Stimulated activated CD4-positive, alpha-beta T cell treated with anti-CD3 and anti-CD28 coated beads, Interleukin-1b, Interleukin-23, amount 100 ng/mL, for 48 hours (primary cell): ENCODE results near the gene DACH1.

Experiments used
- DNase-seq: peaks from one replicate; pipeline ENCODE4 v3.0.0-alpha.2; 2020

Gene DACH1

DNA sequence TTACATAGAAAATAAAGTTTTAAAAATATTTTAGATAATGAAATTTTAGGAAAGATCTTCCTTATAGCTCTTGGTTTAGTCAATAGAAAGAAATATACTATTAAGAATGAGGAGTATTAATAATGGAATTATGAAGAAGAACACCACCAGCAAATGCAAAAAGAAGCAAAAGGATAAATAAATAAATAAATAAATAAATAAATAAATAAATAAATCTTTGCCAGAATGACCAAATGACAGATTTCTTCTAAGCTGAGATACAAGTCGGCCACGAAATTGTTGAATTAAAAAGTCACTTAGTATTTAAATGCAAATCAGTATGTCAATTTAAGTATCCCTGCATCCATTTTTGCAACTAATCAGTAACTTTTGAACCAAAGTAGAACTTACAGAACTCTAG lies 95.9 kb downstream of the DACH1 start:
- DNase-seq, result no peak

DNA sequence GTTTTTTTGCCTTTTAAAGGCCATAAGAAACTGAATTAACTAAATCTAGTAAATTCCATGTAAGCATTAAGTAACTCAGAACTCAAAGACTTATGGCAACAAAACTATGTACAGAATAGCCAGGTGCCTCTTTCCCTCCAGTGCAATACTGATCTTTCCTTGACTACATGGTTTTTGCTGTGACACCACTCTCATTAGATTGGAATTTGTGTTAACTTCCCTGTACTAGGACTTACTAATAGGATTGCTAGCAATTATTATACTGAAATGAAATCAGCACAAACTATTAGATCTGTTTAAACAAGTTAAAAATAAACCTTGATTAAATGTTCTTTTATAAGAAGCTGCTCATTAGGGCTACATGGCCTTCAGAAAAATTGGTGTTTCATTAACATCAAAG lies 96.3 kb downstream of the DACH1 start:
- DNase-seq, result no peak

DNA sequence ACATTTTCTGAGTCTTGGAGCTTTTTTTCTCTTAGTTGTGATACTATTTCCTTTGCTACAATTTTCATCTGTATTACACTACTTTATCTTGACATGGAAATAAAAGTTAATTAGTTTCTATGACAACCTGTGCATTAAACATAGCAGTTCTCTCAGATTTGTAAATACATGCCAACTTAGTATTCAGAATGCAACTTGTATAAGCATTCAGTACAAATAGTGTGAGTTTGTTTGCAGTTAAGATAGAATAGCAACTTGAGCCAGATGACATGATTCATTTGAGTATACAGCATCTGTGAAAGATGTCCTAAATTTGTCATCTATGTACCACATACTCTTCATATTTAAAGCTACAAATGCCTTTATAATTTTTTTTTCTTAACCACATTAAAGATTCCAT lies 98.1 kb downstream of the DACH1 start:
- no peak for DNase-seq

DNA sequence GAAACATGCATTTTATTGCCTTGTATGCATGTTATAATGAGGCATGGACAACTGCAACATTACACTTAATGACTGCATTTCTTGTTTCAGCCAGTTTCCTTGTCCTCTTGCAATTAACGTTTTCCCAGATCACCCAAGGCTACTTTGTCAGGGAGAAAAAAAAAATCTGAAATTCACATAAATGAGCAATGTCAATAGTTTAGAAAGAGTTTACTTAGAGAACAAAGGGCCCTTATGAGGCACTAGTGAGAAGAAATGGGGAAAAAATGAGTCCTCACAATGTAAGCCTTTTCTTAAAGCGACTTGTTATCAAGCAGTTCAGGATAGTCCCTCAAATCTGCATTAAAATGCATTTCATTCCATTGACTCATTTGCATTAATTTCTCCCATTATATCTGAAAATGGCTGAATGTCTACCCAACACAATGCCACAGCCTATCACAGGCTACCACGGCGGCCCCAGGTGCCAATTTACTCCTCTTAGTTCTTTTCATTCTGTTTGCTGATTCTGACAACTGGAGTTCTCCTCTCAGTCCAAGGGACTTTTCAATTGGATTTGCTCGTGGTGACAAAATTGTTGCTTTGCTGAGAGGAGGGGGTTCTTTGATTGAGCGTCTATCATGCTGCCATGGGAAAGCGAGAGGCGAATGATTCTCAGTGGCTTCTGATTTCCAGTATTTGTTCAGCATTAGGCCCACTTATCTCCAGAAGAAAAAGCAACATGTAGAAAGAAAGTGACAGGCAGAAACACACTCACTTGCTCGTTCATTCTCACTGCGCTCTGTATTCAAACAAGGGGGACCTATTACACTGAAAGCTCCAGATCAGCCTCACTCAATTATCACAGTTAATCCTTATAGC lies 107.1 kb downstream of the DACH1 start:
- no peak for DNase-seq

DNA sequence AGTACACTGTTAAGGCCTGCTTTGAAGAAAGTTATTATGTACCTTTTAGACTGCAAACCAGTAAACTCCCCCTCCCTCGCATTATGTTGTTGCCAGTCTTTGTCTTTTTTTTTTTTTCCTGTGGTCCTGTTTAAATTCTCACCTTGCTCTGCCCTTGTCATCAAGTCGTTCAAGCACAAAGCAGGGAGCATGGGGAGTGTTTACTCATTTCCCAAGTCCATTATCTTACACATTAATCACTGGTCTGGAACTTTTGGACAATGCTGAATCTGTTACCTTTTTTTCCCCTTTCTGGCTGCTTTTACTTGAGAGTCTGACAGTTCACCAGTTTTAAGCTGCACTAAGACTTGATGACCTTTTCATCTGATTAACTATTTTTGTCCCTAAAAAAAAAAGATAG lies 108.2 kb downstream of the DACH1 start:
- DNase-seq, result no peak

DNA sequence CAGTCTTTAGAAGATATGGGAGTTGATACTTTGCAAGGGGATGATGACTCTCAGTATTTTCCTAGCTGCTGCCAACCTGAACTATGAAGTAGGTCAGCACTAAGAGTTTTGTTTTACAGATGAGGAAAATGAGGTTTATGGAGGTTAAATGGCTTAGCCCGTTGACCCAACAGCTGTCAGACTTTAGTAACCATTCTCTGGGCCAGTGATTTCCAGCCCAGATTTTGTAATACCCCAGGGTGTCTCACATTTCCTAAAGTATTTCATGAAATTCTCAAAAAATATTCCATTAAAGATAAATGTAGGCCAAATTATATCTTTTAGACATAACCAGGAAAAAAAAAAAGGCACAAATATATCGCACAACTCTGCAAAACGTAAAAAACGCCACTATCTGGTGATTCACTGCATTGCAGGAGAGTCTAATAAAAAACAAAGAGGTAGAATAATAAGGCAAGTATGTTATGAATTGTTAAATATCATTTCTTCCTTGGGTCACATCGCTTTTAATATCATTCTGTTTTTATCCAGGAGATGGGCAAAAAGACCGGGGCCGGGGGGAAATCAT lies 112.5 kb downstream of the DACH1 start:
- DNase-seq, result no peak

DNA sequence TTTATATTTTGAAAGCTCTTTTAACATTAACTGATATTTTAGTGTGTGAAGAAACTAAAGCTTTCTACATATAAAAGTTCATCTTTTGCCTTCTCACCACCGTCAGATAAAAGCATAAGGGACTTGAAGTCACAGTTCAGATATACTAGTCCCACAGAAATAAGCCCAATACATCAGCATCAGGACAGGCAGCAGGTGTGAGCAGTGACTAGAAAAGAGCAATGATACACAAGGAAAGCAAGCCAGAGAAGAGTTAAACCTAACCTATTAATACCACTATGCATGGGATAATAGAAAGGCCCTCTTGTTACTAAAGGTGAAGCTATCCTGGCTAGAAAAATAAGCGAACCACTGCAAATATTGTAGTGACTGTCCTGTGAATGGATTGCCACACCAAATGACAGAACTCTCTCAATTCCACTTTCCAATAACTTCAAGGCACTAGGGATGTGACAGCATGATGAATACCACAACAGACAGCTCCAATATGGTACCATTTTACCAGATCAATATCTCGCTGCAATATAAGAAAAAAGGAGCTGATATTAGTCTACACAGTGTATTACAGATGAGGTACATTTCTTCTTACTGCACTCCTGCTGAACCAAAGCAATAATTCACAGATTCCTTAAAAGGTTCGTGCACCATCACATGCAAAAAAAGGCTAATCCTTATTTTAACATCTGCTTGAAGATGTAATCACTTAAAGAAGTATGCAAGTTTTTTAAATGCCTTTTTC lies 114.1 kb downstream of the DACH1 start:
- DNase-seq, result no peak

DNA sequence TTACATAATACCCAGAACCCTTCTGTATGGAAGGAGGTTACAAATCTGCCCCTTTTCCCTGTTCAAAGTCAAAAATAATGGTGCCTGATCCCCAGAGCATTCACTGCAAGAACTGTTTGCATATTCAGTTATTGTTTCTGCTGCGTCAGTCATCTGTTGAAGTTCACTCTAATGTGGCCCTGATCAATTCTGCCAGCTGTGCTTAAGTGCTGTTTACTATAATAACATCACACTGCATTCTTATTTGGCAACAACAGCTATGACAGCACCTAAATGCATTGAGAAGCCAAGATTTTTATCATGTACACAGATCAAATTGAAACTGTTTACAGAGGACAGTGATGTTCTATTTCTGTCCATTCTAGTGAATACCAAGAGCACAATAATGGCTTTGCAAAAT lies 115.9 kb downstream of the DACH1 start:
- no peak for DNase-seq

DNA sequence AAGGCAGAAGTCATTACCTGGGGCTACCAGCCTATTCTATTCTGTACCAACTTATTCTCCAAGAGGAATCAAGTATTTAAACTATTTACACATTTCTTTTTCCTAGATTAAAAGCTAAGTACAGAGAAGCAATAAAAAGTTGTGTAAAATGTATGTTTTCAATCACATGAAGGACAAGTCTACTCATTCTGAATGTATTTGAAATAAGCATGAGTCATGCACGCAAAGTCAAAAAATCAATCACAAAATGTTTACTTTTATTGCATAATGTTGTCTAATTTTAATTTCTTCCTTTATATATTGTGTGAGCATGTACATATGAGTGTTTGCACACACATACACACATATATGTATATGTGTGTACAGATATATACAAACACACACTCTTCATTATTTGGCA lies 136.7 kb downstream of the DACH1 start:
- DNase-seq, result no peak

DNA sequence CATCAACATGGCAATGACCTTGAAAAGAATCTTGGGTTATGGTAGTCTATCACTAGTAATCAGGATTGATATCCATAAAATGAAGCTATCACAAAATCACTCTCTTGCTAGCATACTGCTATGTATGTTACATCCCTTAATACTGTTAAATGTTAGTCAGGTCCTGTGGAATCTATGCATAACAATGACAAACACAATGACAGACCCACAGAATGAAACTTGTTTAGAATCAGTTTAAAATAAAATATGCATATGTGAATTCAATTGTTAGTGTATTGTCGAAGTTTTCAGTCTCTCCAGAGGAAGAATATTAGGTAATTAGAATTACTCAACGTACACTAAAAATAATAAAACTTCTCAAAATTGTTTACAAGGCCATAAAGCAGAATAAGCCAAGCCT lies 137.6 kb downstream of the DACH1 start:
- no peak for DNase-seq

DNA sequence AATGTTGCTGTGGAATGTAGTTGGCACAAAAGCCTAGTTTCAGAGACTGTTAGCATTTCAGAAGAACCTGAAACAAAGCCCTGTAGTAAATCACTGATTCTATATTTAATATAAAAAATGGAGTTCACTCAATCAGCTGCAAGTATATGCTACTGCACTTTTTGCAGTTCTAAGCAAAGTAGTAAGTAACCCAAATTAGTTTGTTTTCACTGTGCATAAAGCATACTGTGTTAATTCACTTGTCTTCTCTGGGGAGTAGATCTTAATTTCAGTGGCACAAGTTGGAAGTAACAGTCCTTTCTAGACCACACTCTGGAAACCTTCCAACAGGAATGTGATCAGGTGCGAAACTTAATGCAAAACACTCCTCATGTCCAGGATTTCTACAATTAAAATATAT lies 139.3 kb downstream of the DACH1 start:
- DNase-seq, result no peak

DNA sequence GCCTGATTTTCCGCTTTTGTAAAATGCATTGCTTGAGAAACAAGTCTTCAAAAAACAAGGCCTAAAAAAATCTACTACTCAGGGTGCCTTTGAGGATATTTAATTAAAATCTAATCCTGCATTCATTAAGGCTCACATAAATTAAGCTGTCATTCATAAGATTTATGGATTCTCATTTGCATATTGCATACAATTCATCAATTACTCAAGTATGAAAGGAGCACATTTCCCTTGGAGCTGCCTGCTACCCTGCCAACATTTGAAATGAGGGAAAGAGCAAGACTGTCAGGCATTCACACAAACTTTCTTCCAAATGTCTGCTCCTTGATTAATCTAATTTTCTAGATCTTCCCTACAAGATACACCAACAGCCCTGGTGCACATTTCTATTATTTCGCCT lies 140.0 kb downstream of the DACH1 start:
- no peak for DNase-seq

DNA sequence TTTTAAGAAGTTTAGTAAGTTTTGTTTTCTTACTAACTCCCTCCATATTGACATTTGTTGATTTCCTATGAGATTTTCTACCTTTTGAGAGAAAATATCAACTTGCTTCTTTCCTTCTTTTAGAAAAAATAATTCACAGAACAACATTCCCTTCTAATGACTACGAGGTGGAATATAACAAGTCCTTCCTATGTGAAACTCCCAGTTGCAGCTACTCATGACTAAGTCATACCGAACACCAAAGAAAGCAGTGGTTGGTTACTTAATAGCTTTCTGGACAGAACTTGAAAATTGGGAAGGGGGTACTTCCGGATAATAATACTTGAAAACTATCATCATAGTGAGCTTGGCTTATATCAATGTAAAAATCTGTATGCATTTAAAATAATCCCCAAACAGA lies 144.8 kb downstream of the DACH1 start:
- no peak for DNase-seq

DNA sequence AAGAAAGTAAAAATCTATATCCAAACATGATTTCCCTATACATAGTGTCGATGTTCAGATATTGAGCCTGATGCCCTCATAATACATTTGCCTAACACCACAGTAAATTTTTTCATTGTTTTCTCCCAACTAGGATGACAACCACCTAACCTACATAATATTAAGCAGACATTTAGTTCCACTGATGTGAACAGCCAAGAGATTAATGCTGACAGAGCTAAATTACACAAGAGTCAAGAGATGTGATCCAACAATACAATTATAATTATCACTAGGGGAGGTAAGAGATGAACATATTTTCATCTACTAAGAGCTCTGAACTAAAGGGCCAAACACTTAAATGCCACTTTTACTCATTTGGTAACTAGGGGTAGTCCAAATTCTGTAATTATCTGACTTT lies 145.9 kb downstream of the DACH1 start:
- no peak for DNase-seq

DNA sequence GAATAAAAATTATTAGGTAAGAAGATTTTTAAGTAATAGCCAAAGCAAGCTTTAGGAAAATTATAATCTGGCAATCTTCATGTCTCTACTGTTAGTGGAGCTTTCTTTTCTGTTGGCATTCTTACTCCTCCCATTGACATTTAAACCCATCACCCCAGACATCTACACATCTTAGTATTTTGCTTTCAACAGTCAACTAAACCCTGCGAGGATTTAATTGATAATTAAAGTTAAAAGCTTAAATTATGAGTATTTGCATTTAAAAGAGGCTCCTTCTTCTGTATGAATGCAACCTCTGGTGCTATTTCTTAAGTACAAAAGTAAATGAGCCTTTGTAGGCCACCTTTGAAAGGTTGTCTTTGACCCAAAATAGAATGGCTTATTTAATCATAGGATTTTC lies 148.1 kb downstream of the DACH1 start:
- DNase-seq, result no peak

DNA sequence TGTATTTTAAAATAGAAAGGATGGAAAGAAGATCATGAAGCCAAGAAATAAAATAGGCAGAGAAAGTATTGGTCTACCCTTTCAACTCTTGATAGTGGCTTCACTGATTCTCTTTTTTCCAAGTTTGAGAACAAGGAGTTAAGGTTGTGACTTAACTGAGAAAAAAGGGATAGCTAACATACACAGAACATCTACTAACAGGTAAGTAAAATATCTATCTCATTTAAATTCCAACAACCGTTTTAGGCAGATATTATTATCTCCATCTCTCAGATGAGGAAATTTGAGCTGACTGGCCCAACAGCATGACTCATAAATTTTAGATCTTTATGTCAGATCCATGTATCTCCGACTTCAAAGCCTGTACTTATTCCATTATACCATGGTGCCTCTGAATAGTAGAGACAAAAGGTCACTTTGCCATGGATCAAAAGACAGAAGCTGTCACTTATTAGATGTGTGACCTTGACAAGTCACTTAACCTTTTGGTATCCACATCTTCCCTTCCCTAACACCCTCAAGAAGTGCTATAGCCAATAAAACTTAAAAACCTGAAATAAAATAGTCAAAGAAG lies 152.1 kb downstream of the DACH1 start:
- no peak for DNase-seq

DNA sequence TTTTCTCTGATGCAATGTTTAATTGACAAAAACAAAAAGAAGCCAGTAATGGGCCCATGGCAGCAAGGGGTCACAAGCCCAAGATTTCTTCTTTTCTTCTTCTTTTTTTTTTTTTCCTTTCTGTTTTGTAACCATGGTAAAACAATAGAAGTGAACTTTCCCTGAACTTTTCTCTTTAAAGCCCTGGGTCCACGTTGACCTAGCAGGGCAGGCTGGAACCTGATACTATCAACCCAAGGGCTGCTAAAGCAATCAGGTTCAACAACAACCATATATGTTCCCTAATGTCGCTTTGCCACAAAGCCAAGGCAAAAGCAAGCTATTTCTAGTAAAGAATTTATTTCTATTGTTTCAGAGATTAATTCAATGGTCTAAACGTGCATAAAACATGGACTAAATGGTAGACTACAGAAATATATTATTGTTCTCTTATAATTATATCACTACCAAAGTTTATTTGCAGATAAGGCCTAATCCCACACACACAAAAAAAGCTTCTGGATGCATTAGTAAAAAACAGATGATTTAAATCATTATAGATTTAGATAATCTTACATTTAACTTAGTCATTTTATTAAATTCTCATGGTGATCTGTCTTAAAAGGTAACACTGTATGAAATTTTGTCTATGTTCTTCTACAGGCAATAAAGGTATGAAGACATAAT lies 153.9 kb downstream of the DACH1 start:
- DNase-seq, result no peak

DNA sequence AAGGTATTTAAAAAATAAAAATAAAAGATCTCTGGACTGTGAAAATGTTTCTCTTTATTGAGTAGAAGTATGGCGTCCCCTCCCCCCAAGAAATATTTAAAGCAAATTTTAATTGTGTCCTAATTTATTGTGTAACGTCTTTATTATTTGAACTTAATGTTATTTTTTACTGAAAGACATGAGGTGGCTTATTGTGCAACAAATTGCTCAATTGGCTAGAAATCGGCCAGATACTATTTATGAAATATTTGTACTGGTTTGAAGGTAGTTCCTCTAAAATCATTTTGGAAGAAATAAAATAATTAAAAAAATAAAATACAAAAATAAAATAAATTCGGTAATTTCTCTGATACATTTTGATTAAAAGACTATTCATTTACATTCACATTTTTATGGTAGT lies 162.3 kb downstream of the DACH1 start:
- DNase-seq, result no peak

DNA sequence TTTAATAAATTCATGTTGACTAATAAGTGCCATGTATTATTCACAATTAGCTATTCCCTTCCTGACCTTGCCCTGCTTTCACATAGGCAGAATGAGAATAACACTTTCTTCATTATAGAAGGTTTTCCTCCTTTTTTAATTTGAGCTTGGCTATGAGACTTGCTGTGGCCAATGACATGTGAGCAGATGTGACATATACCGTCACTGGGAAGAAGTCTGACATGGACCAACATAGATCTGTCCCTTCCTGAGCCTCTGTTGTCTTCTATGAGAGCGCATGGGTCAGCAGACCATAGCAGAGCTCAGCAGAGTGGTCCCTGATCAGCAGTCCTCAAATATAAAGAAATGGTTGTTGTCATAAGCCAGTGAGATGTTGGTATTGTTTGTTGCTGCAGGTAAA lies 163.9 kb downstream of the DACH1 start:
- no peak for DNase-seq

DNA sequence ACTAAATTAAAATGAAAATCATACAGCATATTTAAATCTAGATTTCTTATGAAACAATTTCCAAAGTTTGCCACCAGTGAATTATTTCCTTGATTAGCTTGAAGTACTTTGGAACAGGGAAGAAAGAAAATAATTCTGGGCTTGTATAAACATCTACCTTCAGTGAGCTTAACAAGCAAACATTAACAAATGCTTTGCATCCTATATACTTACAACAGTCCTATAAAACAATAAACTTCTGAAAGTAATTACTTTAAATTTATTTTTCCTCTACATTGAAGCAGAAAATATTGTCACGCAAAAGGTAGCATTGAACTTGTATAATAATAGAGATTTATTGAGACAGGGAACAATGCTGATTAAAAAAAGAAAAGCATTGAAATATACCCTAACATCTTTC lies 164.8 kb downstream of the DACH1 start:
- no peak for DNase-seq

DNA sequence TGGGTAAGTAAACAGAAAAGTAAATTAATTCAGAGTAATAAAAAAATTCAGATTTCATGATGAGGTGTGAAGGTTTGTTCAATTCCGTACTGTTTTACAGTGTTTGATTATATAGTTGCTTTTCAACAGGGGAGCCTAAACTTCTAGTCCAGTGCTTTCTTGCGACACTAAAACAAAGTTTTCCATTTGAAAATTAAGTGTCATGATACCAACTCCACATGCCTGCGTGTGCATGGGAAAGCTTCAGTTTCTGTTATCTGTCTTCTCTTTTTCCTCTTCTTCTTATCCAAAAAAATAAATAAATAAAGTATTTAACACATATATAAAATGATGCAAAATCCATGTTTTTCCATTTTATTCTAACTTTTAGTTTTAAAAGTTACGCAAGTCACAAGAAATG lies 165.3 kb downstream of the DACH1 start:
- DNase-seq, result no peak

DNA sequence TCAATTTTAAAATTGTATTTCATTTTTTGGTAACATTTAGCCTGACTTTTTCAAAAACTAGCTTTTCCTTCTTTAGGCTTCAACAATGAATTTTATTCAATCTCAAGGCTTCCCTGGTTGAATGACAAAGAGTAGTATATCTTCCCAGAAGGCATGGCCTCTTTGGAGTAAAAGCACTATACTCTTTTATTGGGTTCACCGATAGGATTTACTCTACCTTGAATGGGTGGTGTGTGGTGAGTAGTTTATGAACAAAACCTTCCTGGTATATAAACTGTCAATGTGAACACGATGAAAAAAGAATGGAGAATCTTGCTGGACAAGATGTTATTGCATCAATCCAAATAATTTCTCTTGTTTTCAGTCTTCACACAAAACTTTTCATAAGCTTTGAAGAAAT lies 167.7 kb downstream of the DACH1 start:
- no peak for DNase-seq

DNA sequence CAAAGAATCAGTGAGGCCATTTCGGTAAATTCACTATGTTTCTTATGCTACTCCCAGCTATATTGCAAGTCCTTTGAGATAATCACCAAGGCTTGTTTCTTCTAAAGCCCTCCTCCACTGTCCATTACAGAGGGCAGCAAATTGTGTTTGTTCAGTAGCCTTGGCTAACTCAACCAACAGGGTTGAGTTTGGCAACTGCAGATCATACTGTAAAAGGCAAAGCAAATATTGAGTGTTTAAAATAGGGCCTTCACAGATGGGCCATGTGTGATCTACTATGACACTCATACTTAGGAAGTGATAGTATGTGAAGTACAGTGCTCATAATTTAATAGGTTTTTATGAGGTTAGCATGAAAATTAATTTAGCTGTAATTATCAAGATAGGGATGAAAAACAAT lies 171.3 kb downstream of the DACH1 start:
- no peak for DNase-seq
